ENCODE data around the gene CMC1.

The CMC1 gene

GRCh38 chr3:28343144-28343543, 101.7 kb downstream of the CMC1 start:
- no peak for DNase-seq
- H3K4me3 ChIP-seq (ENCODE audit: low read depth, low read length), result no peak overlapping the region

GRCh38 chr3:28345690-28346089, 104.3 kb downstream of the CMC1 start:
- DNase-seq, result no peak
- TF ChIP-seq, protein P1, sequence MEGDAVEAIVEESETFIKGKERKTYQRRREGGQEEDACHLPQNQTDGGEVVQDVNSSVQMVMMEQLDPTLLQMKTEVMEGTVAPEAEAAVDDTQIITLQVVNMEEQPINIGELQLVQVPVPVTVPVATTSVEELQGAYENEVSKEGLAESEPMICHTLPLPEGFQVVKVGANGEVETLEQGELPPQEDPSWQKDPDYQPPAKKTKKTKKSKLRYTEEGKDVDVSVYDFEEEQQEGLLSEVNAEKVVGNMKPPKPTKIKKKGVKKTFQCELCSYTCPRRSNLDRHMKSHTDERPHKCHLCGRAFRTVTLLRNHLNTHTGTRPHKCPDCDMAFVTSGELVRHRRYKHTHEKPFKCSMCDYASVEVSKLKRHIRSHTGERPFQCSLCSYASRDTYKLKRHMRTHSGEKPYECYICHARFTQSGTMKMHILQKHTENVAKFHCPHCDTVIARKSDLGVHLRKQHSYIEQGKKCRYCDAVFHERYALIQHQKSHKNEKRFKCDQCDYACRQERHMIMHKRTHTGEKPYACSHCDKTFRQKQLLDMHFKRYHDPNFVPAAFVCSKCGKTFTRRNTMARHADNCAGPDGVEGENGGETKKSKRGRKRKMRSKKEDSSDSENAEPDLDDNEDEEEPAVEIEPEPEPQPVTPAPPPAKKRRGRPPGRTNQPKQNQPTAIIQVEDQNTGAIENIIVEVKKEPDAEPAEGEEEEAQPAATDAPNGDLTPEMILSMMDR (IDR thresholded peaks at IDR 0.05; ENCODE audit: low read depth, low read length, missing control alignments), result no peak
- Histone ChIP-seq H3K27ac (no peak overlapping the region), H3K4me3 (ENCODE audit: low read depth, low read length) (no peak overlapping the region), H3K36me3 (replicated peaks) (no peaks in the 10 kb centered on the region), H3K27me3 (replicated peaks) (no peaks in the 10 kb centered on the region)
- in situ Hi-C loops (cut with HindIII; ENCODE audit: low pct_ligation_motif_present, low sequenced_read_pairs), result no loop called here

More at GRCh38 chr3:28343144-28343543, 101.7 kb downstream of the CMC1 start:
- Histone ChIP-seq H3K27me3 (replicated peaks) (no peaks in the 10 kb centered on the region), H3K27ac (no peak overlapping the region), H3K36me3 (replicated peaks) (peaks cover 3% of the 10 kb centered on the region)
- TF ChIP-seq, protein P1 (IDR thresholded peaks at IDR 0.05; ENCODE audit: low read depth, low read length, missing control alignments), result no peak
- in situ Hi-C loops (cut with HindIII; ENCODE audit: low pct_ligation_motif_present, low sequenced_read_pairs), result no loop called here

GRCh38 chr3:28347374-28348264, 106.2 kb downstream of the CMC1 start:
- TF ChIP-seq, protein P1 (IDR thresholded peaks at IDR 0.05; ENCODE audit: low read depth, low read length, missing control alignments), result no peak
- H3K27ac ChIP-seq, result peak overlapping the region; percentile 98
- no peaks in the 10 kb centered on the region for H3K36me3 ChIP-seq (replicated peaks)
- no peaks in the 10 kb centered on the region for H3K27me3 ChIP-seq (replicated peaks)
- DNase-seq, result no peak
- H3K4me3 ChIP-seq (ENCODE audit: low read depth, low read length), result peak overlapping the region; percentile 89
- in situ Hi-C loops (cut with HindIII; ENCODE audit: low pct_ligation_motif_present, low sequenced_read_pairs), result no loop called here

- TF ChIP-seq, protein P1 (IDR thresholded peaks at IDR 0.05; ENCODE audit: low read depth, low read length, missing control alignments), result no peak
- H3K27ac ChIP-seq, result peak overlapping the region; percentile 98
- peak overlapping the region; percentile 89 for H3K4me3 ChIP-seq (ENCODE audit: low read depth, low read length)
- H3K36me3 ChIP-seq (replicated peaks), result no peaks in the 10 kb centered on the region
- DNase-seq, result no peak
- no peaks in the 10 kb centered on the region for H3K27me3 ChIP-seq (replicated peaks)
- in situ Hi-C loops (cut with HindIII; ENCODE audit: low pct_ligation_motif_present, low sequenced_read_pairs), result no loop called here
These were observed 106.8 kb downstream of the CMC1 start for GRCh38 chr3:28348265-28348628.

GRCh38 chr3:28348629-28349468, 107.4 kb downstream of the CMC1 start, which contains the start of the genes AZI2 and ZCWPW2:
TSS of gene AZI2 (minus strand) at chr3:28348824. CDS start at chr3:28340617, 8,207 bp downstream.
TSS of gene ZCWPW2 (plus strand) at chr3:28348721. CDS start at chr3:28413069, 64,348 bp downstream.
- H3K27ac ChIP-seq, result peak within 1 kb of the TSS; percentile 98
- in situ Hi-C loops (cut with HindIII; ENCODE audit: low pct_ligation_motif_present, low sequenced_read_pairs), result no loop called here
- TF ChIP-seq, protein P1 (IDR thresholded peaks at IDR 0.05; ENCODE audit: low read depth, low read length, missing control alignments), result peak; percentile 30
- peak within 1 kb of the TSS; percentile 89 for H3K4me3 ChIP-seq (ENCODE audit: low read depth, low read length)
- no peaks in the 10 kb centered on the region for H3K27me3 ChIP-seq (replicated peaks)
- DNase-seq, result peak; percentile 93
- H3K36me3 ChIP-seq (replicated peaks), result no peaks in the 10 kb centered on the region
